Peyer's patch (tissue), 4 donors: Measurements from ENCODE around the gene CNTNAP2. TPM values are rescaled to one million over a fixed set of nuclear protein-coding genes. Genes with fewer than 3 reads are reported as not detected.

ENCODE experiments used
- DNase-seq, 3 donors: peaks; one replicate each; pipeline ENCODE4 v3.0.0-alpha.2; 2017 to 2019
- H3K27ac ChIP-seq, 4 donors: fragments of 200-600 bp; sonication (generic); one replicate each; pipeline ENCODE4 v1.5.1; 2016 to 2019
- H3K27me3 ChIP-seq, 2 donors: fragments of 200-600 bp; sonication (generic); one replicate each; pipeline ENCODE4 v1.5.1; 2019
- H3K36me3 ChIP-seq, 3 donors: fragments of 200-600 bp; sonication (generic); one replicate each; pipeline ENCODE4 v1.5.1; 2016 to 2019
- H3K4me1 ChIP-seq, 4 donors: fragments of 200-600 bp; sonication (generic); one replicate each; pipeline ENCODE4 v1.5.1; 2016 to 2019
- H3K4me3 ChIP-seq, 4 donors: fragments of 200-600 bp; sonication (generic); 1 replicate in 3 of 4; 2 replicates in 1 of 4; pipeline ENCODE4 v1.5.1; 2016 to 2019; ENCODE audit warnings: mild to moderate bottlenecking in 1 of 4
- H3K9me3 ChIP-seq, 4 donors: fragments of 200-600 bp; sonication (generic); one replicate each; pipeline ENCODE4 v1.5.1; 2016 to 2019; ENCODE audit warnings: mild to moderate bottlenecking in 1 of 4
- CTCF ChIP-seq, 6 experiments: fragments of 450-650 bp in 4 of 6; fragments of 200-600 bp in 2 of 6; sonication (generic) in 1 of 6; IDR thresholded peaks; one replicate each; pipeline ENCODE4 v1.5.1; 2017 to 2019; ENCODE audit warnings: antibody characterized with exemption in 6 of 6, mild to moderate bottlenecking in 3 of 6, moderate library complexity in 1 of 6
- POLR2A ChIP-seq, 2 donors: fragments of 450-650 bp; IDR thresholded peaks; one replicate each; pipeline ENCODE4 v1.5.1; 2017; ENCODE audit warnings: antibody characterized with exemption in 2 of 2, mild to moderate bottlenecking in 2 of 2, moderate library complexity in 2 of 2
- total RNA-seq, 4 donors: library from RNA; depleted of rRNA; stranded (reverse); fragments of >200 nt; gene quantifications; one replicate each; pipeline ENCODE4 v1.1.0, GENCODE V29; 2016

CNTNAP2 gene
- total RNA-seq, 4 donors from 2014 or later: 1.5 to 4.9 (median 3.6) TPM

DNA sequence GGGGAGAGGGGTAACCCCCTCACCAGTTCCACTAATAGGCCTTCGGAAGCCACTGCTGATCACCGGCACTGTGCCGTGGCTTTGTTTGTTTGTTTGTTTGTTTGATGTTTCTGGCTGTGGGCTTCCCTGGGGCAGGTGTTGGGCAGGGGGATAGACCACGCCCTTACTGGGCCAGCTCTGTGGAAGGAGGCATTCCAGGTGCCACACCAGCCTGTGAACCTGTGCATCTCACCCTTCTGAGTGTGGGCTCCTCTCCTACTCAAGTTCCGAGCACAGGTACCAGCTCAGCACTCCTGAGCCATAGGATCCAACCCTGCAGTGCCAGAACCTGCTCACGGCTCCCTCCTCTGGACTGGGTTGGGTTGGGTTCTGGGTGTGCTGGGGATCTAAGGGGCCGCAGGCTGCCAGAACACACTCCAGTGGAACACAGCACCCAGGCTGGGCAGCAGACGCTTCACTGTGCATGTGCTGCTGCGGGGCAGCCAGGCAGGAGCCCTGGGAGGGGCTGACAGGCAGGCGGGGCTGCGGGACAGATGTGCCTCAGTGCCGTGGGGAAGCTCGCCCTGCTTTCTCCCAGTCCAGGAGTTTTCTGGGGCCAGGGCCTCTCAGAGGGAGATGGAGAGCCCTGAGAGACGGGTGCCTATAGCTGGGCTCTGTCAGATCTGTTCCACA lies 1053.9 kb downstream of the CNTNAP2 start:
- H3K27me3 ChIP-seq: no peaks in the 10 kb centered on the region
- no peaks in the 10 kb centered on the region for H3K9me3 ChIP-seq
- H3K4me3 ChIP-seq: no peak overlapping the region
- DNase-seq: no peak
- H3K4me1 ChIP-seq: no peaks in the 10 kb centered on the region
- no peak overlapping the region for H3K27ac ChIP-seq
- H3K36me3 ChIP-seq: no peaks in the 10 kb centered on the region
- TF ChIP-seq CTCF (IDR thresholded peaks at IDR 0.05) (no peak), POLR2A (IDR thresholded peaks at IDR 0.05) (no peak)

DNA sequence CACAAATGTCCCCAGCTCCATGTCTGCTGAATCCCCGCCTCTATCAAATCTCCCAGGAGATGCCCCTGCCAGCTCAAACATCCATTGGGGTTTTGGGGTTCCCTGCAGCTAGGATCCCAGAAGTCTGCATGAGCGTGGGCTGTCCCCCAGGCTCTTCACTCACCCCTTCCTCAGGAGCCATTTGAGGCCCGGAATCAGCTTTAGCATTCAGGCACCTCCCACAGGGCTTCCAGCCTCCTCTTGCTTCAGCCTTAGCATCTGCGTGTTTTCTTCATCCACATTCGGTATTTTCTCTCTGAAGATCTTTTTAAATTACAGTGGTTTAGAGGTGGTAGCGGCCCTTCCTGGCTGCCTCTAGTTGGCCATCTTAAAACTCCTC lies 1054.4 kb downstream of the CNTNAP2 start:
- DNase-seq: no peak
- Histone ChIP-seq H3K27me3 (no peaks in the 10 kb centered on the region), H3K4me3 (no peak overlapping the region), H3K36me3 (no peaks in the 10 kb centered on the region), H3K27ac (no peak overlapping the region), H3K4me1 (no peaks in the 10 kb centered on the region), H3K9me3 (no peaks in the 10 kb centered on the region)
- no peak for TF ChIP-seq POLR2A (IDR thresholded peaks at IDR 0.05)
- TF ChIP-seq CTCF (IDR thresholded peaks at IDR 0.05): no peak

- no peaks in the 10 kb centered on the region for H3K9me3 ChIP-seq
- no peaks in the 10 kb centered on the region for H3K27me3 ChIP-seq
- no peak for TF ChIP-seq POLR2A (IDR thresholded peaks at IDR 0.05)
- no peak for TF ChIP-seq CTCF (IDR thresholded peaks at IDR 0.05)
- no peak overlapping the region for H3K27ac ChIP-seq
- H3K4me1 ChIP-seq: no peaks in the 10 kb centered on the region
- H3K36me3 ChIP-seq: no peaks in the 10 kb centered on the region
- no peak for DNase-seq
- no peak overlapping the region for H3K4me3 ChIP-seq
Measured at GRCh38 chr7:147173883-147174282, 1057.3 kb downstream of the CNTNAP2 start.

DNA sequence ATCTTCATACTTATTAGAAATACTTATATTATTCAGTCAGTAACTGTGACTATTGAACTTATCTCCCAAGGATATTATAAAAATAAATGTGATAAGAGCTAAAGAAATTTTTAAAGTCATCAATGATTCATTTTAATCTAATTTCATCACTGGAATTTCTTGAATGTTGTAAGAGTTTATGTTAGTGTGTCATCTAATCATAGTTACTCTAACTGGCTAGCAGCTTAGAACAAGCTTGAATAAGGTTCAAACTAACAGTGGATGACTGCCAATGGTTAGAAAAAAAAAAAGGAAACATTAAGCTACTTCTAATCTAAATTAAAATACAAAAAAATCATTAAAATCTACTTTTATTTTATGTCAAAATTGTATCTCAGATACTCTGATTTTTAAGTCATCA lies 1066.3 kb downstream of the CNTNAP2 start:
- H3K27me3 ChIP-seq: no peaks in the 10 kb centered on the region
- TF ChIP-seq CTCF (IDR thresholded peaks at IDR 0.05) (no peak), POLR2A (IDR thresholded peaks at IDR 0.05) (no peak)
- no peak for DNase-seq

GRCh38 chr7:147183276-147183675 lies 1066.7 kb downstream of the CNTNAP2 start:
- Histone ChIP-seq H3K4me1 (no peaks in the 10 kb centered on the region), H3K4me3 (no peak overlapping the region), H3K27ac (no peak overlapping the region), H3K9me3 (no peaks in the 10 kb centered on the region), H3K27me3 (no peaks in the 10 kb centered on the region), H3K36me3 (no peaks in the 10 kb centered on the region)
- no peak for DNase-seq
- TF ChIP-seq POLR2A (IDR thresholded peaks at IDR 0.05): no peak
- no peak for TF ChIP-seq CTCF (IDR thresholded peaks at IDR 0.05)

More for the DNA sequence above, 1066.3 kb downstream of the CNTNAP2 start:
- Histone ChIP-seq H3K36me3 (no peaks in the 10 kb centered on the region), H3K9me3 (no peaks in the 10 kb centered on the region), H3K4me3 (no peak overlapping the region), H3K27ac (no peak overlapping the region), H3K4me1 (no peaks in the 10 kb centered on the region)

GRCh38 chr7:147188467-147188866 lies 1071.9 kb downstream of the CNTNAP2 start:
- Histone ChIP-seq H3K27ac (no peak overlapping the region), H3K36me3 (no peaks in the 10 kb centered on the region), H3K9me3 (no peaks in the 10 kb centered on the region), H3K27me3 (no peaks in the 10 kb centered on the region), H3K4me3 (no peak overlapping the region), H3K4me1 (no peaks in the 10 kb centered on the region)
- no peak for DNase-seq
- no peak for TF ChIP-seq POLR2A (IDR thresholded peaks at IDR 0.05)
